Right cardiac atrium (tissue), 5 donors: ENCODE results near the gene ZMYND19. TPM values are rescaled to one million over a fixed set of nuclear protein-coding genes. Genes with fewer than 3 reads are reported as not detected.
"Not testable (repeated sequence)": the region's sequence is repeated elsewhere in the genome, so short reads cannot be mapped to it uniquely, and the experiment has no call there.

Experiments used
- ATAC-seq, 2 donors: fragments of 200-7000 bp; cut with Tn5 transposase; one replicate each; pipeline versions ENCODE4 v1.8.0 to v1.9.1; 2020; ENCODE audit warnings: moderate library complexity in 2 of 2, mild to moderate bottlenecking in 1 of 2
- DNase-seq, 3 donors: peaks; one replicate each; pipeline ENCODE4 v3.0.0-alpha.2; 2020
- H3K27ac ChIP-seq: one replicate; pipeline ENCODE4 v1.5.1; 2013; ENCODE audit warnings: mild to moderate bottlenecking, low read length, control low read depth, moderate library complexity
- H3K27me3 ChIP-seq: one replicate; pipeline ENCODE4 v1.6.1; 2013; ENCODE audit not compliant: control insufficient read depth, insufficient read depth
- H3K4me1 ChIP-seq: one replicate; pipeline ENCODE4 v1.6.1; 2013; ENCODE audit warnings: low read length; ENCODE audit not compliant: control insufficient read depth, insufficient read depth
- H3K4me3 ChIP-seq: one replicate; pipeline ENCODE4 v1.5.1; 2013; ENCODE audit warnings: low read length, control low read depth
- H3K9me3 ChIP-seq: one replicate; pipeline ENCODE4 v1.6.1; 2013; ENCODE audit warnings: low read length; ENCODE audit not compliant: control insufficient read depth
- WGBS: extraction: QIAGEN DNeasy Blood & Tissue Kit; methylation state at CpG from one replicate; pipeline ENCODE4 v1.1.7; 2013; 5-methylcytosine and 5-hydroxymethylcytosine counted together
- intact Hi-C, 4 donors: fragments of 100-400 bp; cut with DNase I; formaldehyde crosslinking; loops; one replicate each; pipeline versions ENCODE4 v1.11.0 to v1.14.0; 2022 to 2023
- polyA plus RNA-seq: library from polyadenylated mRNA; stranded (reverse); fragments of 200-250 nt; gene quantifications from one replicate; pipeline ENCODE4 v1.2.3, GENCODE V29; 2013
- total RNA-seq, 4 donors: library from RNA; stranded (reverse); fragmentation: NEBNext Ultra II Directional; extraction: Animal tissue kit (Norgen Biotek cat#: 25700); gene quantifications; one replicate each; pipeline ENCODE4 v1.2.1, GENCODE V29; 2021
- donor health status: healthy with polysubstance abuse.
- donor health status: DM: no; HTN: yes; CAD: no.
- donor health status: DM: no; HTN: no; CAD: no.
- donor health status: DM: no; HTN: yes; CAD: no; lungs with severe emphysema.
- donor health status: DM: yes; HTN: yes; CAD: no.

Gene ZMYND19
- total and polyA plus RNA-seq, 5 donors = 7.6 to 9.5 (median 9.1) TPM

- DNase-seq = peak; percentile 51 to 76 (median 65)
- peak; percentile 0 to 7 for ATAC-seq
- intact Hi-C loops = no loop called here
- Histone ChIP-seq H3K27ac (no peak overlapping the region), H3K4me1 (peaks cover 8% of the 10 kb centered on the region), H3K27me3 (no peaks in the 10 kb centered on the region), H3K4me3 (peak overlapping the region; percentile 97), H3K9me3 (no peaks in the 10 kb centered on the region)
- 9% methylated on average over 49 of the region's 49 CpGs for WGBS
Measured at GRCh38 chr9:137604345-137605086, 14.2 kb upstream of the ZMYND19 start.

- peaks cover 8% of the 10 kb centered on the region for H3K4me1 ChIP-seq
- no peak overlapping the region for H3K27ac ChIP-seq
- no peak overlapping the region for H3K4me3 ChIP-seq
- intact Hi-C loops = no loop called here
- ATAC-seq (no peak), DNase-seq (peak in 2 of 3 donors; percentile 56 to 64)
- WGBS = 68% methylated on average over 13 of the region's 13 CpGs
- H3K27me3 ChIP-seq = no peaks in the 10 kb centered on the region
- no peaks in the 10 kb centered on the region for H3K9me3 ChIP-seq
Measured at GRCh38 chr9:137603879-137604278, 13.6 kb upstream of the ZMYND19 start.

GRCh38 chr9:137602661-137603060, 12.3 kb upstream of the ZMYND19 start:
- H3K9me3 ChIP-seq = no peaks in the 10 kb centered on the region
- H3K27ac ChIP-seq = no peak overlapping the region
- DNase-seq (no peak), ATAC-seq (no peak)
- H3K27me3 ChIP-seq = no peaks in the 10 kb centered on the region
- H3K4me1 ChIP-seq = peaks cover 8% of the 10 kb centered on the region
- intact Hi-C loops = no loop called here
- WGBS = 11% methylated on average over 3 of the region's 3 CpGs
- H3K4me3 ChIP-seq = no peak overlapping the region

- no peaks in the 10 kb centered on the region for H3K27me3 ChIP-seq
- ATAC-seq (no peak), DNase-seq (no peak)
- H3K4me1 ChIP-seq = no peaks in the 10 kb centered on the region
- no peaks in the 10 kb centered on the region for H3K9me3 ChIP-seq
- 80% methylated on average over 8 of the region's 8 CpGs for WGBS
- no peak overlapping the region for H3K4me3 ChIP-seq
- intact Hi-C loops = no loop called here
- no peak overlapping the region for H3K27ac ChIP-seq
Measured at GRCh38 chr9:137598943-137599342, 8.6 kb upstream of the ZMYND19 start.

DNA sequence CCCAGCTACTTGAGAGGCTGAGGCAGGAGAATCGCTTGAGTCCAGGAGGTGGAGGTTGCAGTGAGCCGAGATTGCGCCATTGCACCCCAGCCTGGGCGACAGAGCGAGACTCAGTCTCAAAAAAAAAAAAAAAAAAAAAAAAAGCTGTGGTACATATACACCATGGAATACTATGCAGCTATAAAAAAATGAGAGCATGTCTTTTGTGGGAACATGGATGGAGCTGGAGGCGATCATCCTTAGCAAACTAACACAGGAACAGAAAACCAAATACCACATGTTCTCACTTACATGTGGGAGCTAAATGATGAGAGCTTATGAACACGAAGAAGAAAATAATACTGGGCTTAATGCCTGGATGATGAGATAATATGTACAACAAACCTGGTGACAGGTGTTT, 6.3 kb upstream of the ZMYND19 start:
- H3K9me3 ChIP-seq, H3K27me3 ChIP-seq, ATAC-seq, intact Hi-C loops, DNase-seq, H3K4me1 ChIP-seq, H3K27ac ChIP-seq, H3K4me3 ChIP-seq: not testable (repeated sequence)
- 94% methylated on average over 7 of the region's 7 CpGs for WGBS

DNA sequence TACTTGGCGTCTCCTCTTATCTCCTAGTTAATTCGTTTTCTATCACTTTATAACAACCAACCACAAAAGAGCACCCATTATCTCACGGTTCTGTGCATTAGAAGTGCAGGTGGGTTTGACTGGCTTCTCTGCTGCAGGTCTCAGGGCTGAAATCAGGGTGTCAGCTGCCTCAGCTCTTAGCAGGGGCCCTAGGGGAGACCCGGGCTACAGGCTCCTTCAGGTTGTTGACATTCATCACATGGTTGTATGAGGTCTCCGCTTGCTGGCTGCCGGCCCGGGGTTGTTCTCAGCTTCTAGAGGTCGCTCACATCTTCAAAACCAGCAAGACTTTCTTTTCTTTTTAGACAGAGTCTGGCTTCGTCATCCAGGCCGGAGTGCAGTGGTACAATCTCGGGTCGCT, 2.9 kb upstream of the ZMYND19 start:
- no peak for DNase-seq

DNA sequence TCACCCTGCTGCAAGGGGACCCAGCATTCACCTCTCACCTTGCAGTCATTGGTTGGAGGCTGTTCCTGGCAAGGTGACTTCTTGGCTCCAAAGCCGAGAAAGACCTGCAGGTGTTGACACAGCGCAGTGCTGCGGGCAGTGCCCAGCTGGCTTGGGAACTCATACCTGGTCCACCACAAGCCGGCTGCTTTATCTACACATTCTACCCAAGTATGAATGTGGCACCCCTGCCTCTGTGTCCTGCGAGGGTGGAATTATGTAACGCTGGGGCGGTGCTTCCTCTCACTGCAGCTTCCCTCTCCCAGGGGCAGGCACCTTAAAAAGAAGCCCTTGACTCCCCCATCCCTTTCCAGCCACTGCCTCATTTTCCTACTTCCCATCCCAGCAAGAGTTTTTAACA, 2.5 kb upstream of the ZMYND19 start:
- Histone ChIP-seq H3K9me3 (no peaks in the 10 kb centered on the region), H3K4me1 (peaks cover 4% of the 10 kb centered on the region), H3K27ac (no peak overlapping the region), H3K4me3 (no peak overlapping the region), H3K27me3 (no peaks in the 10 kb centered on the region)
- intact Hi-C loops = no loop called here
- DNase-seq (peak in 1 of 3 donors; percentile 34), ATAC-seq (no peak)
- WGBS = 75% methylated on average over 7 of the region's 7 CpGs

More for the DNA sequence above, 2.9 kb upstream of the ZMYND19 start:
- intact Hi-C loops = no loop called here
- Histone ChIP-seq H3K27ac (no peak overlapping the region), H3K4me3 (no peak overlapping the region), H3K27me3 (no peaks in the 10 kb centered on the region), H3K9me3 (no peaks in the 10 kb centered on the region), H3K4me1 (peaks cover 4% of the 10 kb centered on the region)
- no peak for ATAC-seq
- 78% methylated on average over 12 of the region's 12 CpGs for WGBS

GRCh38 chr9:137590123-137590468, 216 bp downstream of the ZMYND19 start:
- intact Hi-C loops = no loop called here
- no peaks in the 10 kb centered on the region for H3K27me3 ChIP-seq
- H3K27ac ChIP-seq = no peak overlapping the region
- H3K9me3 ChIP-seq = no peaks in the 10 kb centered on the region
- WGBS = under 1% methylated on average over 61 of the region's 61 CpGs
- H3K4me1 ChIP-seq = peaks cover 4% of the 10 kb centered on the region
- H3K4me3 ChIP-seq = peak overlapping the region; percentile 92
- ATAC-seq = no peak
- DNase-seq = no peak

- H3K4me1 ChIP-seq = peaks cover 4% of the 10 kb centered on the region
- intact Hi-C loops = no loop called here
- H3K9me3 ChIP-seq = no peaks in the 10 kb centered on the region
- no peak overlapping the region for H3K27ac ChIP-seq
- DNase-seq (peak in 1 of 3 donors; percentile 60), ATAC-seq (no peak)
- H3K27me3 ChIP-seq = no peaks in the 10 kb centered on the region
- peak overlapping the region; percentile 92 for H3K4me3 ChIP-seq
- 9% methylated on average over 58 of the region's 58 CpGs for WGBS
Measured at GRCh38 chr9:137589441-137590122, 730 bp downstream of the ZMYND19 start.

DNA sequence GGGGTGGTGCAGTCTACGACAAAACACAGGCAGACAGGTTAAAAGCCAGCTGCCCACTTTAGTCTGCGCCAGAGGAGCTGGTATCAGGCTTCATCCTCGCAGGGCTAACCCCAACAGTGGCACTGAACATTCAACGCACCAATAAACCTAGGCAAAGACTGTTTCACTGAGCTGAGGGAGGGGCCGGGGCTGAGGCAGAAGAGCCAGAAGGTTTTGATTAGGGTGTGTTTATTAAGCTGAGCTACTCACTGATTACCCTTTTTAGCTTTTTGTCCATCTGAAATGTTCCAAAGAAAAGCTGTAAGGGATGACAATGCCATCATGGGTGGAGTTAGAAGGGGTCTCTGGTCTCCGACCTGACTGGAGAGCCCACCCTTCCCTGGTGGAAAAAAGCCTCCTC, 1.4 kb downstream of the ZMYND19 start:
- intact Hi-C loops = no loop called here
- H3K27me3 ChIP-seq = no peaks in the 10 kb centered on the region
- DNase-seq = no peak
- no peak overlapping the region for H3K27ac ChIP-seq
- 91% methylated on average over 6 of the region's 6 CpGs for WGBS
- H3K9me3 ChIP-seq = no peaks in the 10 kb centered on the region
- peaks cover 4% of the 10 kb centered on the region for H3K4me1 ChIP-seq
- ATAC-seq = no peak
- no peak overlapping the region for H3K4me3 ChIP-seq

DNA sequence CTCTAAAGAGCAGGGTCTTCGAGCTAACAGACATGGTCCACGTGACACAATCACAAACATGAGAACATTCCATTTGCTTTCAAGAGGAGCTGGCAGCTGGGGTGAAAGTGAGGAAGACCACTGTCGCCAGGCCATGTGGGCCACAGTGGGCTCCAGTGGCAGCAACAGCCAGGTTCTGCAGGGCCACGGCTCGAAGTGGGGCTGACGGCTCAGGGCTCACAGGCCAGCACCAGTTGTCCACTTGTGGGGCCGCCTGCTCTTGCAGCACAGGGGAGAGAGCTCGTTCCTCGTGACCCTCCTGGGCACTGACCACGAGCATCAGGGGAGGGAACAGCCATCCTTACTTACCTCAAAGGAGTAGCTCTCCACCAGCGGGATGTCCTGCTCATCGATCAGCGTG, 2.0 kb downstream of the ZMYND19 start:
- WGBS = 90% methylated on average over 13 of the region's 13 CpGs
- DNase-seq (peak in 1 of 3 donors; percentile 57), ATAC-seq (no peak)
- Histone ChIP-seq H3K9me3 (no peaks in the 10 kb centered on the region), H3K27ac (no peak overlapping the region), H3K4me3 (no peak overlapping the region), H3K27me3 (no peaks in the 10 kb centered on the region), H3K4me1 (peaks cover 4% of the 10 kb centered on the region)
- intact Hi-C loops = no loop called here
